SJCRH30 (cell line): ENCODE results near the gene TTC12. TPM values are rescaled to one million over a fixed set of nuclear protein-coding genes. Genes with fewer than 3 reads are reported as not detected.

Experiments
- DNase-seq, 2 experiments: peaks; one replicate each; pipeline ENCODE4 v3.0.0-alpha.2; 2015 to 2020
- H3K27ac ChIP-seq: fragments of 250-450 bp; sonication (Bioruptor Pico); 2 replicates; pipeline ENCODE4 v1.5.1; 2020; ENCODE audit warnings: mild to moderate bottlenecking, moderate library complexity
- H3K27me3 ChIP-seq: fragments of 250-450 bp; sonication (Bioruptor Pico); 2 replicates; pipeline ENCODE4 v1.5.1; 2020; ENCODE audit warnings: mild to moderate bottlenecking, moderate library complexity
- H3K36me3 ChIP-seq: fragments of 250-450 bp; sonication (Bioruptor Pico); 2 replicates; pipeline ENCODE4 v1.5.1; 2020; ENCODE audit warnings: mild to moderate bottlenecking, moderate library complexity
- H3K4me1 ChIP-seq: fragments of 250-450 bp; sonication (Bioruptor Pico); 2 replicates; pipeline ENCODE4 v1.5.1; 2020; ENCODE audit warnings: mild to moderate bottlenecking, moderate library complexity
- H3K4me3 ChIP-seq: fragments of 250-450 bp; sonication (Bioruptor Pico); 2 replicates; pipeline ENCODE4 v1.5.1; 2020; ENCODE audit warnings: mild to moderate bottlenecking, moderate library complexity
- H3K9me3 ChIP-seq: fragments of 250-450 bp; sonication (Bioruptor Pico); replicated peaks from 2 replicates; pipeline ENCODE4 v1.5.1; 2020; ENCODE audit warnings: mild to moderate bottlenecking, moderate library complexity
- total RNA-seq: library from RNA; depleted of rRNA; stranded (reverse); fragments of >200 nt; shearing (Covaris generic); gene quantifications from 2 replicates; pipeline ENCODE4 v1.2.3, GENCODE V29; 2014; rRNA removed

The TTC12 gene
- total RNA-seq, 1 experiment from 2014 or later, result not detected

DNA sequence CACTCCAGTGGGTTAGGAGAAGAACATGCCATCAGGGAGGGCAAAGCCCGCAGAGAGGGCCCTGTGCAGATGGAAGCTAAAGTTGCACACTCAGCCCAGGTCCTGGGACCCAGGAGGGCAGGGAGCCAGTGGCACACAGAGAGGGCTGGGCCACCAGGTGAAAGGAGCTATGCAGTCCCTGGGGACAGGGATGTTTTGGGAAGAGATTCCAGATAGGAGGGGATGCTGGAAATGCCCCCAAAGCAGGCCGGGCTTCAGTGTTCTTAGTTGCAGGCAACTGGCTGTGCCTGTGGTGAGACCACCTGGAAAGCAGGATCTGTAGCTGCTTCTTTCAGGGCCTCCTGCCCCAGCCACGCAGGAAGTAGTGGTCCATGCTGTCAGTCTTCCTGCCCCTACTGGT is 92.8 kb downstream of the TTC12 start:
- Histone ChIP-seq H3K27ac (no peak overlapping the region), H3K36me3 (no peaks in the 10 kb centered on the region), H3K9me3 (no peaks in the 10 kb centered on the region), H3K27me3 (no peaks in the 10 kb centered on the region), H3K4me1 (no peaks in the 10 kb centered on the region), H3K4me3 (no peak overlapping the region)
- no peak for DNase-seq

DNA sequence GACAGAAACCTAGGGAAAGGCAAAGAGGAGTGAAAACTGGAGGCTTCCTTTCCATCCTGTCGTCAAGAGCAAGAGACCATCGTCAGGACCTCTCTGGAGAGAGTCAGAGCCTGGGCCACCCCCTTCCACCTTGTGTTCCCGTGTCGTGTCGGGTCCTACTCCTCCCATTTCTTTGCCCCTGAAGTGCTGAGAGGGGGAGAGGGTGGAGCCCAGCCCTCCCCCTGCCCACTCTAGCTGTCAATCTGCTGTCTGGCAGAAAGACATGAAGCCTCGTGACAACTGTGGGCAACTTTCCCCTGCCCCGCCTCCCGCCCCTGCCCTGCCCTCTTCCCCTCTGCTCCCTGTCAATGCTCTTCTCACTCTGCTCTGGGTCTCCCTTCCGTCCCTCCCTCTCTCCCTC is 93.8 kb downstream of the TTC12 start:
- no peak overlapping the region for H3K4me3 ChIP-seq
- DNase-seq, result no peak
- H3K36me3 ChIP-seq, result no peaks in the 10 kb centered on the region
- H3K27ac ChIP-seq, result no peak overlapping the region
- no peaks in the 10 kb centered on the region for H3K27me3 ChIP-seq
- no peaks in the 10 kb centered on the region for H3K4me1 ChIP-seq
- no peaks in the 10 kb centered on the region for H3K9me3 ChIP-seq

DNA sequence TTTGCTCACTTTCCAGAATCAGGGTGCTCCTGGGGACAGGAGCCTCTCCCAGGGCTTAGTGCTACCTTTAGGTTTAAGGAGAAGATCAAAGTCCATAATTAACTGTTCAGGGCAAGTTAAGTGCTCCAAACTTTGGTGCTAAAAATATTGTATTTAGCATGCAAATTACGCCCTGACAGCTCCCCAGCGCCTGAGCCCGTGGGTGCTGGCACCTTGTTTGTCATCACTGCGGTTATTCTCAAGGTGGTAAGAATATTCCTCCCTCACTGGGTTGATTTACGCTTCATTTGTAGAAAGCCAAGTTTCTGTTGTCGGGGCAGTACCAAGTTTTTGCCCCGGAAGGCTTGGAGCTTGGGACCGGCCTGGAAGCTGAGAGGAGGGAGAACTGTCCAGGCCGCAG is 94.5 kb downstream of the TTC12 start:
- H3K4me3 ChIP-seq, result no peak overlapping the region
- no peaks in the 10 kb centered on the region for H3K27me3 ChIP-seq
- H3K36me3 ChIP-seq, result no peaks in the 10 kb centered on the region
- no peaks in the 10 kb centered on the region for H3K9me3 ChIP-seq
- DNase-seq, result no peak
- no peaks in the 10 kb centered on the region for H3K4me1 ChIP-seq
- H3K27ac ChIP-seq, result no peak overlapping the region

DNA sequence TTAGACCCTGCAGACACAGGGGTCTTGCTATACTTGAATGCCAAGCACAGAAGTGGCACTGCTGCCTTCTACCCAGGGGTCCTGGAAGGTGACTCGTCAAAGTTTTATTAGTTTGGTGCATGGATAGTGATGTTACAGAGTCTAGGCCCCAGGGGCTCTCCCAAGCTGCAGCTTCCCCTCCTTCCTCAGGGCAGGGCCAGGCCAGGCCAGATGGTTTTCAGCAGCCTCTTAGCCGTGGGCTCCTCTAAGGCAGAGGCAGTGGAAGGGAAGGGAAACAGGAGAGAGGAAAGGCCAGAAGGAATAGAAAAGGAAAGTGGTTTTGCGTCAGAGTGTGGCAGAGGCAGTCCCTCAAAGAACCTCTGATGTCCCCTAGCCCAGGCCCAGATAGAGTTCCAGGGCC is 95.1 kb downstream of the TTC12 start:
- Histone ChIP-seq H3K27ac (no peak overlapping the region), H3K4me3 (no peak overlapping the region), H3K9me3 (no peaks in the 10 kb centered on the region), H3K36me3 (no peaks in the 10 kb centered on the region), H3K27me3 (no peaks in the 10 kb centered on the region), H3K4me1 (no peaks in the 10 kb centered on the region)
- DNase-seq, result no peak

DNA sequence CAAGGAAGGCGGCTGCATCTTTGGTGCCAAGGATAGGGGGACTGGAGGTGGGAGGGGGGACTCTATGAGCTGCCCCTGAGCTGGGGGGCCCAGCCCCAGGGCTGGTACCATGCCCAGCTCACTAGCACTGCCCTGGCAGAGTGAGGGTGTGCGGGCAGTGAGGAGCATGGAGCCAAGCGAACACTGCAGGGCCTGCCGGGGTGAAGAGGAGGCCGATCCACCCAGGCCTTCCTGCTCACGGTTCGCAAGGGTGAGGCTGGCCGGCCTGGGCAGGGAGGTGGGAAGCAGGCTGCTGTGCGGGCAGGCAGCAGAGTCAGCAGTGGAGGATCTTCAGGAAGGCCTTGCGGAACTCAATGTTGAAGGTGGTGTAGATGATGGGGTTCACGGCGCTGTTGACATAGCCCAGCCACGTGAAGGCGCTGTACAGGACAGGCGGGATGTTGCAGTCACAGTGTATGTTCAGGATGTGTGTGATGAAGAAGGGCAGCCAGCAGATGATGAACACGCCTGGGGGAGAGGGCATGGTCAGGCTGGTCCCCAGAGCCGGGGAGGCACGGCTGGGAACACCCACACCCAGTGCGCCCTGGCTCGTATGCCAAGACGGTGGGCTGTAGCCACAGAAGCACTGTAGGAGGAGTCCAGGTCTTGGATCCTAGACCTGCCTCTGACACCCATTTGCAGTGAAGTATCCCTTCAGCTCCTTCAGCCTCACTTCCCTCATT is 96.2 kb downstream of the TTC12 start:
- no peak overlapping the region for H3K4me3 ChIP-seq
- no peaks in the 10 kb centered on the region for H3K36me3 ChIP-seq
- no peak overlapping the region for H3K27ac ChIP-seq
- no peaks in the 10 kb centered on the region for H3K27me3 ChIP-seq
- DNase-seq, result no peak
- no peaks in the 10 kb centered on the region for H3K4me1 ChIP-seq
- H3K9me3 ChIP-seq, result no peaks in the 10 kb centered on the region

DNA sequence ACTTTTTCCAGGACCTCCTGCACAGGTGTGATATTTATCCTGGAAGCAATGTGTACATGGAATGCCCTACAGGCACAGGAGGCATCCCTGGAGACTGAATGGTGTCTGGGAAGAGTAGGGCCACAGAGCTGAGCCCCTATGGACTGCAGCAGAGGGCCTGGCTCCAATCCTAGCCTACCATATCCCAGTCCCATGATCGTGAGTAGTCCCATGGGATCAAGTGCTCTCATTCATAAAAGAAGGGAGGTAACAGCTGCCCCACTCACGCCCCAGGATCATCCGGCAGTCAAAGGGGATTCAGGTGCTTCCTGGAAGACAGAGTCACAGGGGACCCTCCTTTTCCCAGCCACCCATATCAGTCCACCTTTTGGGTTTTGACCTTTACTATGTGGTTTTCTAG is 97.2 kb downstream of the TTC12 start:
- H3K4me1 ChIP-seq, result no peaks in the 10 kb centered on the region
- peak; percentile 8 to 31 for DNase-seq
- no peaks in the 10 kb centered on the region for H3K27me3 ChIP-seq
- H3K4me3 ChIP-seq, result no peak overlapping the region
- no peaks in the 10 kb centered on the region for H3K36me3 ChIP-seq
- H3K9me3 ChIP-seq, result no peaks in the 10 kb centered on the region
- H3K27ac ChIP-seq, result no peak overlapping the region

DNA sequence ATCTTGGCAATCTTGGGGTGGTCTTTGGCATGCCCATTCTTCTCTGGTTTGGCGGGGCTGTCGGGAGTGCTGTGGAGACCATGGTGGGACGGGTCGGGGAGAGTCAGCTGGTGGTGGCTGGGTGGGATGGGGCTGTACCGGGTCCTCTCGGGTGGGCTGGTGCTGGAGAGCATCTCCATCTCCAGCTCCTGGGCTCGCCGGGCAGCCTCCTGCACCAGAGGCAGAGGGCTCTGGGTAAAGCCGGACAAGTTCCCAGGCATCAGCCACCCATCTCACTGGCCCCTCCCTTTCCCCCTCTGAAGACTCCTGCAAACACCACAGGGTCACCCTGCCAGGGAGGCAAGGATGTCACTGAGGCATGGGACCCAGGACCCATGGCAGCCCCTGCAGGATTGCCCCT is 98.3 kb downstream of the TTC12 start:
- DNase-seq, result no peak
- Histone ChIP-seq H3K27me3 (no peaks in the 10 kb centered on the region), H3K4me3 (no peak overlapping the region)

DNA sequence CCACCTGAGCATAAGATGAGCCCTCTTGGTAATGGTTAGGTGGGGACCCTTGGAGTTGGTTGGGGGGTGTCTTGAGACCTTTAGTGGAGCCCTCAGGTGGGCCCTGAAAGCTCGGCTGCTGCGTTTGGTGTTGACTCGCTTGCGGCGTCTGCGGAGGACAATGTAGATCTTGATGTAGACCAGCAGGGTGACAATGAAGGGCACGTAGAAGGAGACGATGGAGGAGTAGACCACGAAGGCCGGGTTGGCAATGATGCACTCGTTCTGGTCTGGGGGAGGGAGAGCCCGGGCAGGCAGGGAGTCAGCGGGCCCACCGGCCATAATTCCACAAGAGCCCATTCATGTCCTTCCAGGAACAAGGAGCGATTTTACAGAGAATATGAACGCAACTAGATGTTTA is 101.0 kb downstream of the TTC12 start:
- Histone ChIP-seq H3K36me3 (no peaks in the 10 kb centered on the region), H3K4me1 (no peaks in the 10 kb centered on the region)
- no peak for DNase-seq

More for the DNA sequence above, 98.3 kb downstream of the TTC12 start:
- no peak overlapping the region for H3K27ac ChIP-seq
- H3K9me3 ChIP-seq, result no peaks in the 10 kb centered on the region
- no peaks in the 10 kb centered on the region for H3K4me1 ChIP-seq
- no peaks in the 10 kb centered on the region for H3K36me3 ChIP-seq

More for the DNA sequence above, 101.0 kb downstream of the TTC12 start:
- no peaks in the 10 kb centered on the region for H3K9me3 ChIP-seq
- no peak overlapping the region for H3K27ac ChIP-seq
- H3K4me3 ChIP-seq, result no peak overlapping the region
- H3K27me3 ChIP-seq, result no peaks in the 10 kb centered on the region

Other genes starting within 250 kb of the TTC12 start
- gene ANKK1, start 73.2 kb downstream of the TTC12 start, total RNA-seq, result not detected in 2 replicates
- 1.4 and 2.5 TPM in 2 replicates for gene DRD2, start 160.8 kb downstream of the TTC12 start, total RNA-seq